Sciatic nerve (tissue), 2 donors: ENCODE data around the gene GMIP. TPM values are rescaled to one million over a fixed set of nuclear protein-coding genes. Genes with fewer than 3 reads are reported as not detected.
"Not testable (repeated sequence)": the region's sequence is repeated elsewhere in the genome, so short reads cannot be mapped to it uniquely, and the experiment has no call there.

Experiments
- ATAC-seq: fragments of 200-7000 bp; cut with Tn5 transposase; one replicate; pipeline ENCODE4 v1.9.1; 2020; ENCODE audit warnings: mild to moderate bottlenecking, moderate library complexity
- DNase-seq: peaks from one replicate; pipeline ENCODE4 v3.0.0-alpha.2; 2020; ENCODE audit warnings: low spot score
- intact Hi-C: fragments of 100-400 bp; cut with DNase I; formaldehyde crosslinking; loops from one replicate; pipeline ENCODE4 v1.14.2; 2022
- total RNA-seq: library from RNA; stranded (reverse); fragmentation: NEBNext Ultra II Directional; extraction: Animal tissue kit (Norgen Biotek cat#: 25700); gene quantifications from one replicate; pipeline ENCODE4 v1.2.1, GENCODE V29; 2021
- donor health status: DM: no; HTN: no; CAD: no.
- donor health status: DM: no; HTN: no; CAD: no.

Gene GMIP, protein sequence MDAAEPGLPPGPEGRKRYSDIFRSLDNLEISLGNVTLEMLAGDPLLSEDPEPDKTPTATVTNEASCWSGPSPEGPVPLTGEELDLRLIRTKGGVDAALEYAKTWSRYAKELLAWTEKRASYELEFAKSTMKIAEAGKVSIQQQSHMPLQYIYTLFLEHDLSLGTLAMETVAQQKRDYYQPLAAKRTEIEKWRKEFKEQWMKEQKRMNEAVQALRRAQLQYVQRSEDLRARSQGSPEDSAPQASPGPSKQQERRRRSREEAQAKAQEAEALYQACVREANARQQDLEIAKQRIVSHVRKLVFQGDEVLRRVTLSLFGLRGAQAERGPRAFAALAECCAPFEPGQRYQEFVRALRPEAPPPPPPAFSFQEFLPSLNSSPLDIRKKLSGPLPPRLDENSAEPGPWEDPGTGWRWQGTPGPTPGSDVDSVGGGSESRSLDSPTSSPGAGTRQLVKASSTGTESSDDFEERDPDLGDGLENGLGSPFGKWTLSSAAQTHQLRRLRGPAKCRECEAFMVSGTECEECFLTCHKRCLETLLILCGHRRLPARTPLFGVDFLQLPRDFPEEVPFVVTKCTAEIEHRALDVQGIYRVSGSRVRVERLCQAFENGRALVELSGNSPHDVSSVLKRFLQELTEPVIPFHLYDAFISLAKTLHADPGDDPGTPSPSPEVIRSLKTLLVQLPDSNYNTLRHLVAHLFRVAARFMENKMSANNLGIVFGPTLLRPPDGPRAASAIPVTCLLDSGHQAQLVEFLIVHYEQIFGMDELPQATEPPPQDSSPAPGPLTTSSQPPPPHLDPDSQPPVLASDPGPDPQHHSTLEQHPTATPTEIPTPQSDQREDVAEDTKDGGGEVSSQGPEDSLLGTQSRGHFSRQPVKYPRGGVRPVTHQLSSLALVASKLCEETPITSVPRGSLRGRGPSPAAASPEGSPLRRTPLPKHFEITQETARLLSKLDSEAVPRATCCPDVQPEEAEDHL
- 16.2 TPM for total RNA-seq

- ATAC-seq (peak; percentile 80), DNase-seq (peak; percentile 91)
- intact Hi-C loops = loop anchor here (2.0 kb wide), 1 partner anchor 111 kb away; no protein-coding TSS in a partner anchor
Observed at GRCh38 chr19:19643158-19644053, at the start of gene GMIP. Gene GMIP (minus strand): TSS chr19:19643657. CDS start chr19:19643529, 128 bp downstream.

DNA sequence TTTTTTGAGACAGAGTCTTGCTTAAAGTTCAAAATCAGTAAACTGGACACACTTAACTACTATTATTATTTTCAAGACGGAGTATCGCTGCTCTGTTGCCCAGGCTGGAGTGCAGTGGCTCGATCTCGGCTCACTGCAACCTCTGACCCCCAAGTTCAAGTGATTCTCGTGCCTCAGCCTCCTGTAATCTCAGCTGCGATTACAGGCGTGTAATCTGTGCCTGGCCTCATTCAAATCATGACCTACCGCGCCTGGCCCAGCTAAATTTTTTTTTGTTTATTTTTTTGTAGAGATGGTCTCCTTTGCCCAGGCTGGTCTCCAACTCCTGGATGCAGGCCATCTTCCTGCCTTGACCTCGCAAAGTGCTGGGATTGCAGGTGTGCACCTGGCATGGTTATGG lies 48.2 kb upstream of the GMIP start:
- ATAC-seq (no peak), DNase-seq (no peak)
- intact Hi-C loops = no loop called here

DNA sequence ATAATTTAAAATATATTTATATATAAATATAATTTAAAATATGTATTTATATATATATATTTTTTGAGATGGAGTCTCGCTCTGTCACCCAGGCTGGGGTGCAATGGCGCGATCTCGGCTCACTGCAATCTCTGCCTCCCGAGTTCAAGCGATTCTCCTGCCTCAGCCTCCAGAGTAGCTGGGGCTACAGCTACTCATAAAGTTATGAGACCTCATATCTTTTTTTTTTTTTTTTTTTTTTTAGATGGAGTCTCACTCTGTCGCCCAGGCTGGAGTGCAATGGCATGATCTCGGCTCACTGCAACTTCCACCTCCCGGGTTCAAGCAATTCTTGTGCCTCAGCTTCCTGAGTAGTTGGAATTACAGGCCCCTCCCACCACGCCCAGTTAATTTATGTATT lies 45.6 kb upstream of the GMIP start:
- ATAC-seq, intact Hi-C loops: not testable (repeated sequence)

GRCh38 chr19:19687090-19687489 lies 43.6 kb upstream of the GMIP start:
- intact Hi-C loops = no loop called here
- no peak for ATAC-seq
- no peak for DNase-seq

More for the DNA sequence above, 45.6 kb upstream of the GMIP start:
- not testable (repeated sequence) for DNase-seq

DNA sequence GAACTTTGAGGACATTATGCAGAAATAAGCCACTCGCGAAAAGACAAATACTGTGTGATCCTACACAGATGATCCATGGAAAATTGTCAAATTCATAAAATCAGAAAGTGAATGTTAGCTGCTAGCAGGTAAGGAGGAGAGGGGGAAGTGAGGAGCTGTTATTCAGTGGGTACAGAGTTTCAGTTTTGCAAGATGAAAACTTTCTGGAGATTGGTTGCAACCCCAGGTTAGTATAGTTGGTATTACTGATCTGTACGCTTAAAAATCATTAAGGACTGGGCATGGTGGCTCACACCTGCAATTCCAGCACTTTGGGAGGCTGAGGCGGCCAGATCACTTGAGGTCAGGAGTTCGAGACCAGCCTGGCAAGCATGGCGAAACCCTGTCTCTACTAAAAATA lies 43.1 kb upstream of the GMIP start:
- ATAC-seq = no peak

DNA sequence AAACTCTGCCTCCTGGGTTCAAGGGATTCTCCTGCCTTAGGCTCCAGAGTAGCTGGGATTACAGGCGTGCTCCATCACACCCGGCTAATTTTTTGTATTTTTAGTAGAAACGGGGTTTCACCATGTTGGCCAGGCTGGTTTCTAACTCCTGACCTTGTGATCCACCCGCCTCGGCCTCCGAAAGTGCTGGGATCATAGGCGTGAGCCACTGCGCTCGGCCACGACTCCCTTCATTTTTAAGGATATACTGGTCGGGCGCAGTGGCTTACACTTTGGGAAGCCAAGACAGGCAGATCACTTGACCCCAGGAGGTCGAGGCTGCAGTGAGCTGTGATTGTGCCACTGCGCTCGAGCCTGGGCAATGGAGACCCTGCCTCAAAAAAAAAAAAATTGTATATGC lies 42.7 kb upstream of the GMIP start:
- DNase-seq, intact Hi-C loops, ATAC-seq: not testable (repeated sequence)

More for the DNA sequence above, 43.1 kb upstream of the GMIP start:
- intact Hi-C loops = no loop called here
- no peak for DNase-seq

DNA sequence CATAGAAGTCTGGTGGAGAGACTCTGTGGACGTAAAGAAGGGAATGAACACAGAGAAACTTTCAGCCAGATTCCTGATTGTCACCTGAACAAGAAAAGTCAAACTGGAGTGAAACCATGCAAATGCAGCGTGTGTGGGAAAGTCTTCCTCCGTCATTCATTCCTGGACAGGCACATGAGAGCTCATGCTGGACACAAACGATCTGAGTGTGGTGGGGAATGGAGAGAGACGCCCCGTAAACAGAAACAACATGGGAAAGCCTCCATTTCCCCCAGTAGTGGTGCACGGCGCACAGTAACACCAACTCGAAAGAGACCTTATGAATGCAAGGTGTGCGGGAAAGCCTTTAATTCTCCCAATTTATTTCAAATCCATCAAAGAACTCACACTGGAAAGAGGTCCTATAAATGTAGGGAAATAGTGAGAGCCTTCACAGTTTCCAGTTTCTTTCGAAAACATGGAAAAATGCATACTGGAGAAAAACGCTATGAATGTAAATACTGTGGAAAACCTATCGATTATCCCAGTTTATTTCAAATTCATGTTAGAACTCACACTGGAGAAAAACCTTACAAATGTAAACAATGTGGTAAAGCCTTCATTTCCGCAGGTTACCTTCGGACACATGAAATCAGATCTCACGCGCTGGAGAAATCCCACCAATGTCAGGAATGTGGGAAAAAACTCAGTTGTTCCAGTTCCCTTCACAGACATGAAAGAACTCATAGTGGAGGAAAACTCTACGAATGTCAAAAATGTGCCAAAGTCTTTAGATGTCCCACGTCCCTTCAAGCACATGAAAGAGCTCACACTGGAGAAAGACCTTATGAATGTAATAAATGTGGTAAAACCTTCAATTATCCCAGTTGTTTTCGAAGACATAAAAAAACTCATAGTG lies 36.0 kb upstream of the GMIP start:
- intact Hi-C loops = no loop called here
- ATAC-seq (no peak), DNase-seq (no peak)

DNA sequence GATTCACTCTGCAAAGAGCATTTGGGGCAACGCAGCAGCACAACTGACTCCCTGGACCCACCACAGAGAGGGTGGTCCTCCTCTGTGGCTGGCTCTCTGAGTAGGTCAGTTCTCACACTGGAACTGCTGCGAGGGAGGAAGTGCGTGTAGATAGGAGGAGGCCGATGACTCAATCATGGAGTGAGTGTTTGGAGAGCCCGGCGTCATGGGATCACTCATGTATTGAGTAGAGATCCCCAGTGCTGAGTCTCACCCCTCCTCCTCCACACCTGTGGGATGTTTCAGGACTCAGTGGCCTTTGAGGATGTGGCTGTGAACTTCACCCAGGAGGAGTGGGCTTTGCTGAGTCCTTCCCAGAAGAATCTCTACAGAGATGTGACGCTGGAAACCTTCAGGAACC lies 34.1 kb upstream of the GMIP start:
- DNase-seq = no peak

DNA sequence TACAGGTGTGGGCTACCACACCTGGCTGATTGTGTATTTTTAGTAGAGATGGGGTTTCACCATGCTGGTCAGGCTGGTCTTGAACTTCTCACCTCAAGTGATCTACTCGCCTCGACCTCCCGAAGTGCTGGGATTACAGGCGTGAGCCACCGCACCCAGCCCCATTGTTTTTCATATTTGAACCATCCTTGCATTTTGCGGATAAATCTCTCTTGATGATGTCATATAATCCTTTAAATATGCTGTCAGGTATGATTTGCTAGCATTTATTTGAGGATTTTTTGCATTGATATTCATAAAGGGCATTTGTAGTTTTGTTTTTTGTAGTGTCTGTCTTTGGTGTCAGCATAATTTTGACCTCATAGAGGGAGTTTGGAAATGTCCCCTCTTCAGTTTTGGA lies 30.9 kb upstream of the GMIP start:
- no peak for DNase-seq
- intact Hi-C loops = no loop called here
- ATAC-seq = no peak

More for the DNA sequence above, 34.1 kb upstream of the GMIP start:
- intact Hi-C loops = no loop called here
- no peak for ATAC-seq

DNA sequence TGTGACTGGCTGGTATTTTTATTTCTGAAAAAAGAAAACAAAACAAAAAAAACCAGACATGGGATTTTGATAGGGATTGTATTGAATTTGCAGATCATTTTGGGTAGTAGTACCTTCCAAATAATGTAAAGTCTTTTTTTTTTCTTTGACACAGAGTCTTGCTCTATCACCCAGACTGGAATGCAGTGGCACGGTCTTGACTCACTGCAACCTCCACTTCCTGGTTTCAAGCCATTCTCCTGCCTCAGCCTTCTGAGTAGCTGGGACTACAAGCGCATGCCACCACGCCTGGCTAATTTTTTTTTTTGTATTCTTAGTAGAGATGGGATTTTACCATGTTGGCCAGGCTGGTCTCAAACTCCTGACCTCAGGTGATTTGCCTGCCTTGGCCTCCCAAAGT lies 29.4 kb upstream of the GMIP start:
- ATAC-seq (no peak), DNase-seq (no peak)
- intact Hi-C loops = no loop called here

DNA sequence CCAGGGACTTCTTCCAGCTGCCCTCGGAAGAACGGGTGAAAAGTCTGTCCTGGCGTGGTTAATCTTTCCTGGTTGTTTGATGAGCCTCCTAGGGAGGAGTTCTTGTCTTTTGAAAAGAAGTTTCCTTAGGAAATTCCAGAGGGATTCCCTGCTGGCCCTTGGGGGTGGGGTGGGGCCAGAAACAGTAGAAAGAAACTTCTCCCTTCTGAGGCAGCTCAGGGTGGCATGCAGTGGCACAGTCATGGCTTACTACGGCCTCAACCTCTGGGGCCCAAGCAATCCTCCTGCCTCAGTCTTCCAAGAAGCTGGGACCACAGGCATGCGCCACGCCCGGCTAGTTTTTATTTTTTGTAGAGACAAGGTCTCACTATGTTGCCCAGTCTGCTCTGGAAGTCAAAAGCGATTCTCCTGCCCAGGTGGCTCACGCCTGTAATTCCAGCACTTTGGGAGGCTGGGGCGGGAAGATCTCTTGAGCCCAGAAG lies 26.7 kb upstream of the GMIP start:
- intact Hi-C loops = no loop called here
- ATAC-seq = no peak
- DNase-seq = no peak

DNA sequence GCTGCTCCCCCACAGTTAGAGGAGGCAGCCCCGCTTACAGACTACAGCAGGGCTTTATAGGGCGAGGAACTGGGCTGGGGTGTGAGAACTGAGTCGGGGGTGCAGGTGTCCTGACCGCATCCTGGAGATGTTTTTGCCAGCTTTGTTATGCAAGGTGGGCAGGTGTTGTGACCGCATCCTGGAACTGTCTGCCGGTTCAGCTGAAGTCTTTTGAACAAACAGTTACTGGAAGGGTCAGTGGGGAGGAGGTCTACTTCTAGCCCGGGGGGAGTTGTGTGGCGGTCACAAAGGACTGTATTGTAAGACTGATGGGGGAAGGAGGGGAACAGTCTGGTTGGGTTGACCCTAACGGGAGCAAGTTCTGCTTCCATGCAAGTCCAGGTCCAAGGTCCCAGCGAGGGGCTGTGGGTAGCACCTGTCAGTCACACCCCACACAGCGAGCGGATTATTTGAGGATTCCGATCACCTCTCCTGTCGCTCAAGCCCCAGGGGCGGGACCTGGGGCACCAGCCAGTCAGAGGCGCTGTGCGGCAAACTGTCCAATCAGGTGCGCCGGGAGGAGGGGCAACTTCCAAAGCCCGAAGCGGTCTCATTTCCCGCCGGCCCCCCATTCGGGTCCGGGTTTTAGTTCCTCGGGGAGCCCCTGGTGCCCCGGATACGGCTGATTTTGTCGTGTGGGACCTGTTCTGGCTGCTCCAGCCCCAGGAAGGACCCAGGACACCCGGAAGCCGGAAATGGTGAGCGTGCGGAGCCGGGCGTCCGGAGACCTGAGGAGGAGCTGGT lies 25.0 kb upstream of the GMIP start, which contains the start of gene ZNF101:
TSS of gene ZNF101 (plus strand) at position 610 of the 783 bp plus-strand sequence. CDS start at position 735, 125 bp downstream.
- intact Hi-C loops = no loop called here
- ATAC-seq (peak; percentile 86), DNase-seq (peak; percentile 96)

DNA sequence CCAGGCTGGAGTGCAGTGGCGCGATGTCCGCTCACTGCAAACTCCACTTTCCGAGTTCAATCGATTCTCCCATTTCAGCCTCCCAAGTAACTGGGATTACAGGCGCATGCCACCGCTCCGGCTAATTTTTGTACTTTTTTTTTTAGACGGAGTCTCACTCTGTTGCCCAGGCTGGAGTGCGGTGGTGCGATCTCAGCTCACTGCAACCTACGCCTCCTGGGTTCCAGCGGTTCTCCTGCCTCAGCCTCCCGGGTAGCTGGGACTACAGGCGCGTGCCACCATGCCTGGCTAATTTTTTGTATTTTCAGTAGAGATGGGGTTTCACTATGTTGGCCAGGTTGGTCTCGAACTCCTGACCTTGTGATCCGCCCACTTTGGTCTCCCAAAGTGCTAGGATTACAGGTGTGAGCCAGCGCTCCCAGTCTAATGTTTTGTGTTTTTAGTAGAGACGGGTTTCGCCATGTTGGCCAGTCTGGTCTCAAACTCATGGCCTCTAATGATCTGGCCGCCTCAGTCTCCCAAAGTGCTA lies 22.0 kb upstream of the GMIP start:
- ATAC-seq, intact Hi-C loops, DNase-seq: not testable (repeated sequence)

DNA sequence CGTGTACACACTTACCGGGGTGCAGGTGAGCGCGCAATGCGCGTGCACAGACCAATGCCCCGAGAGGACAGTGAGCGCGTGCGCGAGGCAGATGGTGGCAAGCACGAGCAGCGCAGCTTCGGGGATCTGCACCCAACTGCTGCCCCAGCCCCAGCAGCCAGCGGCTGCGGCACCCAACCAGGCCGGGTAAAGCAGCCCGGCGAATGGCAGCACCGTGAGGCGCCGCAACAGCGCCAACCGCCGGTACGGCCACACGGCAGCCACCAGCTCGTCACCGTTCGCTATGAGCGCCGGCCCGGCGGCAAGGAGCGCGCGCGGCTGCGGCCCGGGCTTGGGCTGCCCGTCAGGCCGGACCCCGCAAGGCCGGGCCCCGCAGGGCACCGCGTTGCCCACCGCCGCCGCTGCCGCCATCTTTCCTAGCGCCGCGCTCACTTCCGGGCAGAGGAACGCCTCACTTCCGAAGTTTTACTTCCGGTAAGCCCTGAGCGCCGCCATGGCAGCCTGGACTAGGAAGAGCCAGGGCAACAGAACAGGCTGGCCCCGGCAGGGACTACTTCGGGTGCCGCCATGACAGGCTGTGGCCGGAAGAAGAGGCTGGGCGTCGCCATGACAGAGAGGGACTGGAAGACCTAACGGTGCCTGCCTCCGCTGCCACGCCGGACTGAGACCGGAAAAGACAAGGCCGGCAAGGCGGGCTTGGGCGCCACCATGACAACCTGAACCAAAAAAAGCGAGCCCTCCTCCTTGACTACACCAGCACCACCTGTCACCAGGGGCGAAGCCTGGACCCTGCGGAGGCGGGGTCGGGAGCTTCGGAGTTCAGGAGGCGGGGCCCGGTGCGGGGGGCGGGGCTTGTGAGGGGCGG lies 20.0 kb upstream of the GMIP start, which contains the start of gene ATP13A1:
TSS of gene ATP13A1 (minus strand) at position 421 of the 865 bp plus-strand sequence. CDS start at position 411, 10 bp downstream.
- DNase-seq = peak; percentile 96
- intact Hi-C loops = no loop called here
- peak; percentile 98 for ATAC-seq

- ATAC-seq (no peak), DNase-seq (no peak)
- intact Hi-C loops = no loop called here
Observed at GRCh38 chr19:19662871-19663255, 19.4 kb upstream of the GMIP start.
